Stimulated activated naive CD8-positive, alpha-beta T cell treated with anti-CD3 and anti-CD28 coated beads, Interleukin-15, Interleukin-2, amounts not matched to agents 100 ng/mL and 50 ng/mL, for 24 hours (primary cell): Measurements from ENCODE around the gene HSCB.

Experiments used
- H3K27ac Mint-ChIP-seq: one replicate; pipeline ENCODE4 v1.8.0; 2021; ENCODE audit warnings: mild to moderate bottlenecking, mixed read lengths
- H3K27me3 Mint-ChIP-seq: one replicate; pipeline ENCODE4 v1.8.0; 2021; ENCODE audit warnings: mixed read lengths
- H3K36me3 Mint-ChIP-seq: one replicate; pipeline ENCODE4 v1.8.0; 2021; ENCODE audit warnings: low read depth, mixed read lengths
- H3K4me1 Mint-ChIP-seq: one replicate; pipeline ENCODE4 v1.8.0; 2021; ENCODE audit warnings: low read depth, mixed read lengths
- H3K4me3 Mint-ChIP-seq: one replicate; pipeline ENCODE4 v1.8.0; 2021; ENCODE audit warnings: mild to moderate bottlenecking, mixed read lengths
- H3K9me3 Mint-ChIP-seq: one replicate; pipeline ENCODE4 v1.8.0; 2021; ENCODE audit warnings: mixed read lengths

Gene HSCB

DNA sequence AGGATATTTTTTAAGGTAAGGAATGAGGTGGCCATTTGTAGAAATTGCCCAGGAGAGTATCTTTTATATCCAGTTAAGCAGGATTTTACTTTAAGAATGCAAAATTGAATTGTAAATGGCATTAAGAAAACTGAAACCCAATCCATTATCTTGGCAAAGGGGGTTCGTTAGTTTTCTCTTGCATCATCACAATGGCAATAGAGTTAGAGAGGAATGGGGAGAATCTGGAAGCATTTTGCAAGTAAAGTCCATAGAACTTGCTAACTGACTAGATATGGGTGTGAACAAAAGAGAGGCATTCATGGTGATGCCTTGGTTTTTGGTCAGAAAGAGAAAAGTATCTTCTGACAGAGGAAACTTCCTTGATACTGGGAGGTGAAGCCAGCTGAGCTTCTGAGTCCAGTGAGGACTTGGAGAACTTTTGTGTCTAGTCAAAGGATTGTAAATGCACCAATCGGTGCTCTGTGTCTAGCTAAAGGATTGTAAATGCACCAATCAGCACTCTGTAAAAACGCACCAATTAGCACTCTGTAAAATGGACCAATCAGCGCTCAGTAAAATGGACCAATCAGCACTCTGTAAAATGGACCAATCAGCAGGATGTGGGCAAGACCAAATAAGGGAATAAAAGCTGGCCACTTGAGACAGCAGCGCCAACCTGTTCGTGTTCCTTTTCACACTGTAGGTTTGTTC, 27.0 kb downstream of the HSCB start:
- no peak overlapping the region for H3K4me3 Mint-ChIP-seq
- no peak overlapping the region for H3K27ac Mint-ChIP-seq
- H3K36me3 Mint-ChIP-seq: peaks cover 6% of the 10 kb centered on the region

GRCh38 chr22:28769394-28770085, 27.7 kb downstream of the HSCB start:
- Mint-ChIP-seq H3K9me3 (no peaks in the 10 kb centered on the region), H3K36me3 (peaks cover 10% of the 10 kb centered on the region), H3K4me1 (peaks cover 15% of the 10 kb centered on the region), H3K27ac (no peak overlapping the region), H3K27me3 (no peaks in the 10 kb centered on the region), H3K4me3 (no peak overlapping the region)

More for the DNA sequence above, 27.0 kb downstream of the HSCB start:
- H3K27me3 Mint-ChIP-seq: no peaks in the 10 kb centered on the region
- peaks cover 9% of the 10 kb centered on the region for H3K4me1 Mint-ChIP-seq
- no peaks in the 10 kb centered on the region for H3K9me3 Mint-ChIP-seq

DNA sequence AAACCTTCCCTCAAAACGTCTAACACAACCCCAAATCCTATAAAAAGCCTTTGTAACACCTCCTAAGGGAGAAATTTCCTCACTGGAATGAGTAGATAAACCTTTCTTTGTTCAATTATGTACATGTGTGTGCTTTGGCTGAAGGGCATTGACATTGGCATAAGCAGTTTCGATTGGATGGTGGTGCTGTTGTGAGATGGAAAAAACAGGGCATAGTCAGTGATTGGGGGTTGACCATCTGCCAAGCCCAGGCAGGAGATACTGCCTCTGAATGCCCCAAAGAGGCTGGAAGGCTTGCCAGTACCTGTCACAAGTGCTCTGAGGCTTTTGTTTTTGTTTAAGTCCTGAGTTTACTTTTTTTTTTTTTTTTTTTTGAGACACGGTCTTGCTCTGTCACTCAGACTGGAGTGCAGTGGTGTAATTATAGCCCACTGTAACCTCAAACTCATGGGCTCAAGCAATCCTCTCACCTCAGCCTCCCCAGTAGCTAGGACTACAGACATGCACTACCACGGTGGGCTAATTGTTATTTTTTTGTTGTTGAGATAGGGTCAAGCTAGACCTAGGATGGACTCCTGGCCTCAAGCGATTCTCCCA, 29.5 kb downstream of the HSCB start:
- Mint-ChIP-seq H3K36me3 (peaks cover 26% of the 10 kb centered on the region), H3K4me3 (no peak overlapping the region), H3K9me3 (no peaks in the 10 kb centered on the region), H3K27ac (no peak overlapping the region), H3K4me1 (peaks cover 30% of the 10 kb centered on the region), H3K27me3 (no peaks in the 10 kb centered on the region)

GRCh38 chr22:28772633-28773460, 31.0 kb downstream of the HSCB start, which contains the start of gene CCDC117:
Gene CCDC117 (plus strand): TSS chr22:28772695. CDS start chr22:28772850, 155 bp downstream.
- H3K36me3 Mint-ChIP-seq: peaks cover 26% of the 10 kb centered on the region
- H3K27me3 Mint-ChIP-seq: no peaks in the 10 kb centered on the region
- H3K9me3 Mint-ChIP-seq: no peaks in the 10 kb centered on the region
- H3K4me3 Mint-ChIP-seq: peak within 1 kb of the TSS; percentile 91
- peaks cover 30% of the 10 kb centered on the region for H3K4me1 Mint-ChIP-seq
- peak within 1 kb of the TSS; percentile 92 for H3K27ac Mint-ChIP-seq

- Mint-ChIP-seq H3K27ac (peak overlapping the region; percentile 92), H3K36me3 (peaks cover 26% of the 10 kb centered on the region), H3K4me3 (peak overlapping the region; percentile 91), H3K9me3 (no peaks in the 10 kb centered on the region), H3K27me3 (no peaks in the 10 kb centered on the region), H3K4me1 (peaks cover 30% of the 10 kb centered on the region)
These were observed 31.6 kb downstream of the HSCB start for GRCh38 chr22:28773461-28773867.

- Mint-ChIP-seq H3K27ac (peak overlapping the region; percentile 58), H3K27me3 (no peaks in the 10 kb centered on the region), H3K4me1 (peaks cover 32% of the 10 kb centered on the region), H3K4me3 (peak overlapping the region; percentile 91), H3K36me3 (peaks cover 26% of the 10 kb centered on the region), H3K9me3 (no peaks in the 10 kb centered on the region)
These were observed 32.5 kb downstream of the HSCB start for GRCh38 chr22:28774378-28774777.

DNA sequence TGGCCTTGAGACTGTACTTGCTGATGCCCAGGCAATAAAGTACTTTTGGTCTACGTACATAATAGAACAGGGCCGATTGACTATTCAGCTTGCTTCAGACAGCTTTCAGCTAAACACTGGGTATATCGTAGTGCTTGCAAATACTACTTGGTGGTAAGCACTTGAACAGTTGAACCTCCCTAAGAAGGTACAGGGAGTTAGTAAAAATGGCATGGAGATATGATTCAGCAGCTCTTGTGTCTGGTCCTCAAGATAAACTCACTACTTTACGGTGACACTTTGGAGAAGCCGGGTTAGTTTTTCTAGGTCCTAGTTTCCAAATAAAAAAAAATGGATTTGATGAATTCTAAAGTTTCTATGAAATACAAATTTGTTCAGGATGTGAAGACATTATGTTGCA, 38.0 kb downstream of the HSCB start:
- no peaks in the 10 kb centered on the region for H3K27me3 Mint-ChIP-seq

GRCh38 chr22:28780296-28780695, 38.5 kb downstream of the HSCB start:
- Mint-ChIP-seq H3K27me3 (no peaks in the 10 kb centered on the region), H3K36me3 (peaks cover 42% of the 10 kb centered on the region), H3K4me3 (no peak overlapping the region)

More for the DNA sequence above, 38.0 kb downstream of the HSCB start:
- H3K36me3 Mint-ChIP-seq: peaks cover 42% of the 10 kb centered on the region
- H3K4me1 Mint-ChIP-seq: peaks cover 30% of the 10 kb centered on the region
- H3K27ac Mint-ChIP-seq: no peak overlapping the region
- no peak overlapping the region for H3K4me3 Mint-ChIP-seq
- no peaks in the 10 kb centered on the region for H3K9me3 Mint-ChIP-seq

DNA sequence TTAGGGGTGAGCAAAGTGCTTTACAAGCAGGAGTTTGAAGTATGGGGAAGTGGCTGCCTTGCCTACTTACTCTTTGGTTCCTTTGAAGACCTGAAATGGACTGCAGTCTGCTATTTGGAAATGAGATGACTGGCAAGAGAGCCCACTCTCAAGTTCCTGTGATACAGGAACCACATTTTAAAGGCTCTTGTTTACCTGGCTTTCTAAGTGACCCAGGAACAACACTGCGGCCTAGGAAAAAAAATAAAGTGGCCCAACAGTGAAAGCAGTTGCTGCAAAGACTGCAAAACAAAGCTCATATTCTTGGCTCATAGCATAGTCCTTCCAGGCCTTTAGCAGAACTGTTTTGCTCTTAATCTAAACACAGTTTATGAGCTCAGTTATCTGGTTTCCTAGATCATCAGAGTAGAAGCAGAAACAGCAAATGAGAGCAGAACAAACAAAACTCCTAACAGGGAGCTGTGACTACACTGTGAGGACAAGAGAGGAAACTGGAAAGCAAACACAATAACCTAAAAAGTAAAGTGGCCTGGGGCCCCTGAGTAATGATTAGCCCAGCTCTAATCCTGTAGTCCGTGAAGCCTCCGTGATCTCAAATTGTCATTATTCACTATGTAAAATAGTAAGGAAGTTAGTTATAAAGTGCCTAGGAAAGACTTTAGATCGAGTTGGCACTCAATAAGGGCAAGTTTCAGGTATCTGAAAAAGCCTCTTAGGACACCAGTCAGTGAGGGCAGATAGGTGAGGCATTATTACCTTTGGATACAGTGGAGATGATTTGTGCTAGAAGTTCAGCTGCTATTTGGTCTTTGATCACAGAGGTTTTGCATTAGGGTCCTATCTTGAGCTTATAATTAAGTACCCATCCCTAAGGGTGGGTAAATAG, 42.2 kb downstream of the HSCB start:
- H3K27ac Mint-ChIP-seq: no peak overlapping the region
- no peak overlapping the region for H3K4me3 Mint-ChIP-seq
- peaks cover 62% of the 10 kb centered on the region for H3K36me3 Mint-ChIP-seq

More at GRCh38 chr22:28780296-28780695, 38.5 kb downstream of the HSCB start:
- H3K4me1 Mint-ChIP-seq: peaks cover 27% of the 10 kb centered on the region
- no peaks in the 10 kb centered on the region for H3K9me3 Mint-ChIP-seq
- no peak overlapping the region for H3K27ac Mint-ChIP-seq

GRCh38 chr22:28788601-28789000, 46.8 kb downstream of the HSCB start:
- no peak overlapping the region for H3K27ac Mint-ChIP-seq
- H3K36me3 Mint-ChIP-seq: peaks cover 59% of the 10 kb centered on the region
- H3K4me3 Mint-ChIP-seq: no peak overlapping the region
- H3K4me1 Mint-ChIP-seq: peaks cover 27% of the 10 kb centered on the region
- no peaks in the 10 kb centered on the region for H3K9me3 Mint-ChIP-seq
- H3K27me3 Mint-ChIP-seq: no peaks in the 10 kb centered on the region

More for the DNA sequence above, 42.2 kb downstream of the HSCB start:
- no peaks in the 10 kb centered on the region for H3K9me3 Mint-ChIP-seq
- H3K4me1 Mint-ChIP-seq: peaks cover 25% of the 10 kb centered on the region
- no peaks in the 10 kb centered on the region for H3K27me3 Mint-ChIP-seq

- Mint-ChIP-seq H3K36me3 (peaks cover 64% of the 10 kb centered on the region), H3K4me3 (no peak overlapping the region), H3K27ac (no peak overlapping the region), H3K4me1 (peaks cover 50% of the 10 kb centered on the region), H3K27me3 (no peaks in the 10 kb centered on the region), H3K9me3 (no peaks in the 10 kb centered on the region)
These were observed 49.3 kb downstream of the HSCB start for GRCh38 chr22:28791124-28791523.

DNA sequence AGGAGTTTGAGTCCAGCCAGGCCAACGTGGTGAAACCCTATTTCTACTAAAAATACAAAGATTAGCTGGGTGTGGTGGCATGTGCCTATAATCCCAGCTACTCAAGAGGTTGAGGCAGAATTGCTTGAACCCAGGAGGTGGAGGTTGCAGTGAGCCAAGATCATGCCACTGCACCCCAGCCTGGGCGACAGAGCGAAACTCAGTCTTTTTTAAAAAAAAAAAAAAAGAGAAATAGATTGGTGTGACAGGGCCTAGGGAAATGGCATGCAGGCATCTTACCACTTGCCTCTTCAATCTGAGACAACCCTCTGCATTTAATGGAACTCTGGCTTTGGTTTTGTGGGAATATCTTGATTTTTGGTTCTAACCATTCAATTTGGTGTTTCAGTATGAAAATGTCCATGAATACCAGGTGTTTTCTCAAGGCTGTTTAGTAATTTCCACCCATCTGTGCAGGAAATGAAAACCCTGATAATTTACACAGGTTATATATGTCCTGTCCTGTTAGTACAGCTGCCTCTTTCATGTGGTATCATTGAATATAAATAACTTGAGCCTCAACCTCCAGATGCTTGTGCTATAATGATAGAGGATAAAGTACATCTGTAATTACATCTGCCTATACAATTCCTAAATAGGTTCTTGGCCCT, 50.1 kb downstream of the HSCB start:
- Mint-ChIP-seq H3K27me3 (no peaks in the 10 kb centered on the region), H3K9me3 (no peaks in the 10 kb centered on the region), H3K27ac (peak overlapping the region; percentile 17), H3K36me3 (peaks cover 64% of the 10 kb centered on the region), H3K4me3 (no peak overlapping the region), H3K4me1 (peaks cover 58% of the 10 kb centered on the region)

GRCh38 chr22:28792491-28793383, 50.9 kb downstream of the HSCB start:
- Mint-ChIP-seq H3K4me3 (peak overlapping the region; percentile 15), H3K27me3 (no peaks in the 10 kb centered on the region), H3K9me3 (no peaks in the 10 kb centered on the region), H3K36me3 (peaks cover 68% of the 10 kb centered on the region), H3K27ac (peak overlapping the region; percentile 17), H3K4me1 (peaks cover 66% of the 10 kb centered on the region)
